ENCODE results near the gene KRTAP12-1.

Gene KRTAP12-1

GRCh38 chr21:44708213-44708865, 26.4 kb upstream of the KRTAP12-1 start:
- H3K4me3 ChIP-seq (ENCODE audit: low read depth, low read length), result no peak overlapping the region
- DNase-seq (ENCODE audit: low read depth), result no peak
- TF ChIP-seq MAX (IDR thresholded peaks at IDR 0.05; ENCODE audit: low read depth, low read length), result no peak
- TF ChIP-seq POLR2A (IDR thresholded peaks at IDR 0.05; ENCODE audit: extremely low read depth, insufficient read length), result no peak
- no peak for TF ChIP-seq MYC (IDR thresholded peaks at IDR 0.05; ENCODE audit: low read depth, low read length)
- no peak for TF ChIP-seq CTCF (IDR thresholded peaks at IDR 0.05; ENCODE audit: low read depth, low read length)

- no peak for DNase-seq (ENCODE audit: low read depth)
- no peak overlapping the region for H3K4me3 ChIP-seq (ENCODE audit: low read depth, low read length)
- no peak for TF ChIP-seq MAX (IDR thresholded peaks at IDR 0.05; ENCODE audit: low read depth, low read length)
- TF ChIP-seq POLR2A (IDR thresholded peaks at IDR 0.05; ENCODE audit: extremely low read depth, insufficient read length), result no peak
- TF ChIP-seq CTCF (IDR thresholded peaks at IDR 0.05; ENCODE audit: low read depth, low read length), result no peak
- TF ChIP-seq MYC (IDR thresholded peaks at IDR 0.05; ENCODE audit: low read depth, low read length), result no peak
These were observed 25.0 kb upstream of the KRTAP12-1 start for GRCh38 chr21:44706706-44707581.

- TF ChIP-seq MAX (IDR thresholded peaks at IDR 0.05; ENCODE audit: low read depth, low read length) (no peak), CTCF (IDR thresholded peaks at IDR 0.05; ENCODE audit: low read depth, low read length) (no peak), POLR2A (IDR thresholded peaks at IDR 0.05; ENCODE audit: extremely low read depth, insufficient read length) (no peak), MYC (IDR thresholded peaks at IDR 0.05; ENCODE audit: low read depth, low read length) (no peak)
- no peak overlapping the region for H3K4me3 ChIP-seq (ENCODE audit: low read depth, low read length)
- DNase-seq (ENCODE audit: low read depth), result no peak
These were observed 24.2 kb upstream of the KRTAP12-1 start for GRCh38 chr21:44706026-44706705.

- DNase-seq (ENCODE audit: low read depth), result no peak
- TF ChIP-seq CTCF (IDR thresholded peaks at IDR 0.05; ENCODE audit: low read depth, low read length) (no peak), MAX (IDR thresholded peaks at IDR 0.05; ENCODE audit: low read depth, low read length) (no peak), MYC (IDR thresholded peaks at IDR 0.05; ENCODE audit: low read depth, low read length) (no peak), POLR2A (IDR thresholded peaks at IDR 0.05; ENCODE audit: extremely low read depth, insufficient read length) (no peak)
- H3K4me3 ChIP-seq (ENCODE audit: low read depth, low read length), result no peak overlapping the region
These were observed 22.7 kb upstream of the KRTAP12-1 start for GRCh38 chr21:44704636-44705001.

- DNase-seq (ENCODE audit: low read depth), result no peak
- TF ChIP-seq POLR2A (IDR thresholded peaks at IDR 0.05; ENCODE audit: extremely low read depth, insufficient read length) (no peak), CTCF (IDR thresholded peaks at IDR 0.05; ENCODE audit: low read depth, low read length) (no peak), MYC (IDR thresholded peaks at IDR 0.05; ENCODE audit: low read depth, low read length) (no peak), MAX (IDR thresholded peaks at IDR 0.05; ENCODE audit: low read depth, low read length) (no peak)
- H3K4me3 ChIP-seq (ENCODE audit: low read depth, low read length), result no peak overlapping the region
These were observed 22.0 kb upstream of the KRTAP12-1 start for GRCh38 chr21:44703731-44704635.
